C4-2B (cell line): ENCODE measurements around the gene TCF4.

Experiments used
- CTCF ChIP-seq: fragments of 450-650 bp; conservative IDR thresholded peaks from 2 replicates; pipeline ENCODE4 v1.5.1; 2017; ENCODE audit warnings: mild to moderate bottlenecking
- ZFX ChIP-seq: fragments of 450-650 bp; IDR thresholded peaks from 2 replicates; pipeline ENCODE4 v1.6.1; 2017

DNA sequence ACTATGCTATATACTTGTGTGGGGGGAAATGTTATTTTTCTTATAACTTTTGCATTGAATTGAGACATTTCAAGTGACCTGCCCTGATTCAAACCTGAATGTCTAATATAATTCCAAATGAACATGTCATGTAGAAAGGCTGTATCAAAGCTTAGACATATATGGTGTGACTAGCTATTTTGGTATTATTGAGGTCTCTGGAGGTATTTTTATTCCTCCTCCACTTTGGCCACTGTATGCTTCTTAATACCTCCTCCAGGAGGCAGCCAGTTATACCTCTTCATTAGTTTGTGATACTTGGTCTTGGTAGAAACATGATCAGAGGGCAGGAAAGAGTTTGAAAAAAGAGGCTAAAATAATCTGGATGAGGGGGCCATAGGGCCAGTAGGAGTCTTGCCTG is 217.1 kb downstream of the TCF4 start:
- TF ChIP-seq CTCF (no peak), ZFX (no peak)
